ENCODE measurements around the gene CD36.

DNA sequence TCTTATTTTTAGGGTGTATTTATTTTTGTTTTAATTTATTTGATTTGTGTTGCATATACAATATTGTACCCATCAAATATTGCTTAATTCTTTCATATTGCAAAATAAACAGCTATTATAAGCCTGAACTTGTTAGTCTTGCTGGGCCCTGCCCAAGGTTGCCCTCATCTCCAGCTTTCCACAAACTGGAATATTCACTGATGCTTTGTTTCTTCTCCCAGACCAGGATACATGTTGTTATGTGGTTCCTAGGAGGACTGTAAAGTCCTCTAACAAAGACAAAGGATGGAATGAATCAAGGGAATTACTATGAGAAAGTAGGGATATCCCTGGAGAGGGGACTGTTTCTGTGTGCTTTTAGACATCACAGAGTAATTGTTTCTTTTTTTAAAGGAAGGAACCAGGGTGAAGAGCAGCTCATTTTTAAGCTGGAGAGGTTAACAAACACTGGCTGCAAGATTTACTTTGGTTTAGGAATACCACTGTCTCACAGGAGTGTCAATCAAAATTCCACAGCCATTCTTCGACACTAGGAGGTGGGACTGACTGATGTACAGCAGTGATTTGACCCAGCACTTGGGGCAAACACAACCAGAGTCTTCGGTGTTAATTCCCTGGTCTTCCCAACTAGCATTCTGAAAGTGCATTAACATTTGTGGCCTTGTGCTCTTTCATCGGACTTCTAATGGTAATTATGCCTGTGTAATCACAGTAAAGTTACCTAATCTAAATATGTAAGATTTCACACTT lies 14.8 kb upstream of the CD36 start:
- TF ChIP-seq POLR2A (IDR thresholded peaks at IDR 0.05) = no peak
- TF ChIP-seq CTCF (IDR thresholded peaks at IDR 0.05) = no peak

Data from testis (tissue), 2 donors.